H9 (cell line): ENCODE measurements around the gene ELF5. TPM values are rescaled to one million over a fixed set of nuclear protein-coding genes. Genes with fewer than 3 reads are reported as not detected.

ENCODE experiments used
- DNase-seq: peaks from one replicate; pipeline ENCODE4 v3.0.0-alpha.2; 2017
- H2AFZ ChIP-seq: one replicate; pipeline ENCODE4 v1.6.1; 2013; ENCODE audit warnings: mild to moderate bottlenecking, low read length, control low read depth, moderate library complexity
- H2AK5ac ChIP-seq: 2 replicates; pipeline ENCODE4 v1.6.1; 2013; ENCODE audit warnings: low read length, control low read depth, mixed read lengths; ENCODE audit not compliant: insufficient read length
- H2BK120ac ChIP-seq: one replicate; pipeline ENCODE4 v1.6.1; 2013; ENCODE audit warnings: low read depth, mild to moderate bottlenecking, low read length, control low read depth, inconsistent platforms; ENCODE audit not compliant: poor library complexity, severe bottlenecking
- H2BK12ac ChIP-seq: 2 replicates; pipeline ENCODE4 v1.6.1; 2013; ENCODE audit warnings: low read length, control low read depth, mixed read lengths, low read depth; ENCODE audit not compliant: insufficient read length
- H2BK15ac ChIP-seq: 2 replicates; pipeline ENCODE4 v1.6.1; 2013; ENCODE audit warnings: low read depth, low read length, control low read depth
- H2BK20ac ChIP-seq: one replicate; pipeline ENCODE4 v1.6.1; 2013; ENCODE audit warnings: low read depth, mild to moderate bottlenecking, low read length, control low read depth, inconsistent platforms; ENCODE audit not compliant: poor library complexity, severe bottlenecking
- H2BK5ac ChIP-seq: 2 replicates; pipeline ENCODE4 v1.6.1; 2013; ENCODE audit warnings: low read length, control low read depth, mixed read lengths; ENCODE audit not compliant: insufficient read length
- H3K14ac ChIP-seq: 2 replicates; pipeline ENCODE4 v1.6.1; 2013; ENCODE audit warnings: low read length, control low read depth; ENCODE audit not compliant: insufficient read depth
- H3K18ac ChIP-seq: 2 replicates; pipeline ENCODE4 v1.6.1; 2013; ENCODE audit warnings: low read depth, mild to moderate bottlenecking, mixed read lengths, low read length, control low read depth; ENCODE audit not compliant: insufficient read length
- H3K23ac ChIP-seq: 2 replicates; pipeline ENCODE4 v1.6.1; 2013; ENCODE audit warnings: low read length, control low read depth, mixed read lengths, low read depth; ENCODE audit not compliant: insufficient read length
- H3K23me2 ChIP-seq: 2 replicates; pipeline ENCODE4 v1.6.1; 2013; ENCODE audit warnings: low read depth, mild to moderate bottlenecking, mixed read lengths, low read length, control low read depth; ENCODE audit not compliant: insufficient read length, poor library complexity, severe bottlenecking
- H3K27ac ChIP-seq: 2 replicates; pipeline ENCODE4 v1.5.1; 2013; ENCODE audit warnings: low read length, control low read depth, mixed read lengths, low read depth; ENCODE audit not compliant: insufficient read length
- H3K27me3 ChIP-seq: 2 replicates; pipeline ENCODE4 v1.6.1; 2013; ENCODE audit warnings: low read length, control low read depth, inconsistent platforms; ENCODE audit not compliant: insufficient read depth
- H3K4ac ChIP-seq: 2 replicates; pipeline ENCODE4 v1.6.1; 2013; ENCODE audit warnings: low read depth, mild to moderate bottlenecking, control low read depth, inconsistent platforms, low read length, moderate library complexity
- H3K4me1 ChIP-seq: 2 replicates; pipeline ENCODE4 v1.6.1; 2013; ENCODE audit warnings: low read length, control low read depth, inconsistent platforms; ENCODE audit not compliant: insufficient read depth
- H3K4me2 ChIP-seq: 2 replicates; pipeline ENCODE4 v1.6.1; 2013; ENCODE audit warnings: low read length, control low read depth, mixed read lengths; ENCODE audit not compliant: insufficient read length, insufficient read depth
- H3K56ac ChIP-seq: 2 replicates; pipeline ENCODE4 v1.6.1; 2013; ENCODE audit warnings: low read depth, mild to moderate bottlenecking, mixed read lengths, low read length, control low read depth; ENCODE audit not compliant: insufficient read length
- H3K79me1 ChIP-seq: 2 replicates; pipeline ENCODE4 v1.6.1; 2013; ENCODE audit warnings: low read depth, mild to moderate bottlenecking, moderate library complexity, low read length, control low read depth, inconsistent platforms; ENCODE audit not compliant: insufficient read depth, poor library complexity, severe bottlenecking
- H3K79me2 ChIP-seq: 2 replicates; pipeline ENCODE4 v1.6.1; 2013; ENCODE audit warnings: low read length, control low read depth, inconsistent platforms; ENCODE audit not compliant: insufficient read depth
- H3K9ac ChIP-seq: 2 replicates; pipeline ENCODE4 v1.6.1; 2013; ENCODE audit warnings: low read length, control low read depth, mixed read lengths; ENCODE audit not compliant: insufficient read length; ENCODE audit errors: extremely low read depth
- H3K9me3 ChIP-seq: one replicate; pipeline ENCODE4 v1.6.1; 2013; ENCODE audit warnings: low read depth, low read length, inconsistent platforms; ENCODE audit not compliant: control insufficient read depth
- H3T11ph ChIP-seq: one replicate; pipeline ENCODE4 v1.6.1; 2013; ENCODE audit warnings: mild to moderate bottlenecking, low read length, control low read depth, inconsistent platforms
- H4K20me1 ChIP-seq: one replicate; pipeline ENCODE4 v1.6.1; 2013; ENCODE audit not compliant: control insufficient read depth, insufficient read length, insufficient read depth
- H4K5ac ChIP-seq: 2 replicates; pipeline ENCODE4 v1.6.1; 2013; ENCODE audit warnings: low read depth, mild to moderate bottlenecking, mixed read lengths, low read length, control low read depth; ENCODE audit not compliant: insufficient read length
- H4K8ac ChIP-seq: replicated peaks from 2 replicates; pipeline ENCODE4 v1.6.1; 2013; ENCODE audit warnings: low read length, control low read depth, mixed read lengths, low read depth; ENCODE audit not compliant: insufficient read length
- H4K91ac ChIP-seq: 2 replicates; pipeline ENCODE4 v1.6.1; 2013; ENCODE audit warnings: low read depth, mild to moderate bottlenecking, moderate library complexity, mixed read lengths, low read length, control low read depth; ENCODE audit not compliant: insufficient read length
- H3K27ac Mint-ChIP-seq, 3 experiments: 2 replicates in 2 of 3; 3 replicates in 1 of 3; pipeline ENCODE4 v1.8.0; 2020 to 2021; ENCODE audit warnings: mixed read lengths in 3 of 3, mild to moderate bottlenecking in 1 of 3, moderate library complexity in 1 of 3
- H3K27me3 Mint-ChIP-seq: 2 replicates; pipeline ENCODE4 v1.8.0; 2021; ENCODE audit warnings: low read depth, mild to moderate bottlenecking, moderate library complexity, mixed read lengths
- H3K36me3 Mint-ChIP-seq, 3 experiments: 2 replicates in 2 of 3; 3 replicates in 1 of 3; pipeline ENCODE4 v1.8.0; 2020 to 2021; ENCODE audit warnings: low read depth in 3 of 3, mixed read lengths in 3 of 3; ENCODE audit not compliant: insufficient read depth in 1 of 3
- H3K4me1 Mint-ChIP-seq, 2 experiments: 2 replicates each; pipeline ENCODE4 v1.8.0; 2020; ENCODE audit warnings: mixed read lengths in 2 of 2
- H3K4me3 Mint-ChIP-seq, 2 experiments: 2 replicates in 1 of 2; 3 replicates in 1 of 2; pipeline ENCODE4 v1.8.0; 2020 to 2021; ENCODE audit warnings: mild to moderate bottlenecking in 2 of 2, mixed read lengths in 2 of 2, moderate library complexity in 1 of 2
- H3K9me3 Mint-ChIP-seq, 2 experiments: 2 replicates in 1 of 2; 3 replicates in 1 of 2; pipeline ENCODE4 v1.8.0; 2020; ENCODE audit warnings: mild to moderate bottlenecking in 2 of 2, mixed read lengths in 2 of 2, moderate library complexity in 1 of 2
- WGBS: extraction: QIAGEN DNeasy Blood & Tissue Kit; methylation state at CpG from one replicate; pipeline ENCODE4 v1.1.7; 2013; ENCODE audit warnings: missing lambda C conversion rate, low lambda C conversion rate, mixed read lengths; ENCODE audit not compliant: insufficient read length; ENCODE audit errors: extremely low coverage; 5-methylcytosine and 5-hydroxymethylcytosine counted together
- total RNA-seq: library from RNA; stranded (reverse); gene quantifications from 2 replicates; pipeline ENCODE4 v1.2.1, GENCODE V29; 2021
- TF ChIP-seq, protein P1 (sequence below): fragments of 200-600 bp; sonication (generic); conservative IDR thresholded peaks from 3 replicates; pipeline ENCODE4 v1.8.0; 2021; ENCODE audit warnings: antibody characterized with exemption, mild to moderate bottlenecking

The ELF5 gene
- total RNA-seq, 1 experiment from 2014 or later: not detected

DNA sequence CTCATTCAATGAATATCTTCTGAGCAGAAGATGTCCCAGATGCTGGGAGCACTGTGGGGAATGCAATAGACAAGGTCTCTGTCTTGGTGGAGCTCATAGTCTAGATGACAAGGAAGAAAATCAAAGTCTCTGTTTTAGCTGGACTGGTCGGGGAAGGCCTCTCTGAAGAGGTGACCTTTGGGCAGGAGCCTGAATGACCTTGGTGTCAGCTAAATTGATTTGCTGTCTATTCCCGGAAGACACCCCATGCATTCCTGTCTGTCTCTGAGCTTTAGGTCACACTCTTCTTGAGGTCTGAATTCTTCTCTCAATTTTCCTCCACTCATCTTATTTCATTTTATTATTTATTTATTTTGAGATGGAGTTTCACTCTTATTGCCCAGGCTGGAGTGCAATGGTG, 14.5 kb upstream of the ELF5 start:
- Histone ChIP-seq H3K14ac (no peak overlapping the region), H2BK5ac (no peak overlapping the region), H3T11ph (no peak overlapping the region), H3K9me3 (no peaks in the 10 kb centered on the region), H3K79me2 (no peaks in the 10 kb centered on the region), H4K91ac (no peak overlapping the region), H3K27ac (no peak overlapping the region), H2BK120ac (no peak overlapping the region), H3K4me2 (no peak overlapping the region), H3K18ac (no peak overlapping the region), H2BK12ac (no peak overlapping the region), H3K79me1 (no peaks in the 10 kb centered on the region), H4K8ac (no peak overlapping the region), H2BK20ac (no peak overlapping the region), H2AFZ (no peak overlapping the region), H3K23me2 (no peaks in the 10 kb centered on the region), H4K20me1 (no peaks in the 10 kb centered on the region), H4K5ac (no peak overlapping the region), H3K4me1 (no peaks in the 10 kb centered on the region), H3K23ac (no peak overlapping the region), H3K9ac (no peak overlapping the region), H2BK15ac (no peak overlapping the region), H3K4ac (no peak overlapping the region), H3K56ac (no peak overlapping the region), H3K27me3 (no peaks in the 10 kb centered on the region), H2AK5ac (no peak overlapping the region)
- Mint-ChIP-seq H3K4me3 (no peak overlapping the region), H3K36me3 (no peaks in the 10 kb centered on the region), H3K27ac (no peak overlapping the region), H3K4me1 (no peaks in the 10 kb centered on the region), H3K9me3 (no peaks in the 10 kb centered on the region), H3K27me3 (no peaks in the 10 kb centered on the region; the same call in 1 of the 2 replicates)
- no peak for DNase-seq
- WGBS: no CpG with 5 or more reads among the region's 2 CpGs
- TF ChIP-seq, protein P1, sequence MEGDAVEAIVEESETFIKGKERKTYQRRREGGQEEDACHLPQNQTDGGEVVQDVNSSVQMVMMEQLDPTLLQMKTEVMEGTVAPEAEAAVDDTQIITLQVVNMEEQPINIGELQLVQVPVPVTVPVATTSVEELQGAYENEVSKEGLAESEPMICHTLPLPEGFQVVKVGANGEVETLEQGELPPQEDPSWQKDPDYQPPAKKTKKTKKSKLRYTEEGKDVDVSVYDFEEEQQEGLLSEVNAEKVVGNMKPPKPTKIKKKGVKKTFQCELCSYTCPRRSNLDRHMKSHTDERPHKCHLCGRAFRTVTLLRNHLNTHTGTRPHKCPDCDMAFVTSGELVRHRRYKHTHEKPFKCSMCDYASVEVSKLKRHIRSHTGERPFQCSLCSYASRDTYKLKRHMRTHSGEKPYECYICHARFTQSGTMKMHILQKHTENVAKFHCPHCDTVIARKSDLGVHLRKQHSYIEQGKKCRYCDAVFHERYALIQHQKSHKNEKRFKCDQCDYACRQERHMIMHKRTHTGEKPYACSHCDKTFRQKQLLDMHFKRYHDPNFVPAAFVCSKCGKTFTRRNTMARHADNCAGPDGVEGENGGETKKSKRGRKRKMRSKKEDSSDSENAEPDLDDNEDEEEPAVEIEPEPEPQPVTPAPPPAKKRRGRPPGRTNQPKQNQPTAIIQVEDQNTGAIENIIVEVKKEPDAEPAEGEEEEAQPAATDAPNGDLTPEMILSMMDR: no peak
